Measurements from ENCODE around the gene STRADA. TPM values are rescaled to one million over a fixed set of nuclear protein-coding genes. Genes with fewer than 3 reads are reported as not detected.

The STRADA gene
- total RNA-seq, 1 experiment from 2014 or later = 18.1 TPM

DNA sequence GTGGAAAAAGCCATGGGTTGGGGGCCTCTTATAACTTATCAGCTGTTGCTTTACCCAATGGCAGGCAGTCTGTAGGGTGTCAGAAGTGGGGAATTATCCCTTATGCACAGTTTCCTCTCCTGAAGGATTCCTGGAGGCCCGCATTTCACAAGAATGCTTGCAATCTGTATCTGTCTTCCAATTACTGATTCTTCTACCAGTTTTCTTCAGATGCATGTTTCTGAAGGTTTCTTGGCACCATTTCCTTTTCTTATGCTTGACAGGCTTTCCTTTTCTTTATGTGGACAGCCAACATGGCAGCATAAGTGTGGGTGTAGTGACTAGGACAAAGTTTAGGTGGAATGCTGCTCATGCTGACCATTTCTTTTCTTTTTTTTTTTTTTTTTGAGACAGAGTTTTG is 83.2 kb downstream of the STRADA start:
- H3K36me3 Mint-ChIP-seq (ENCODE audit: insufficient read depth, unreplicated experiment) = no peaks in the 10 kb centered on the region
- BruUV-seq (replicated peaks) = no TSS peak
- CTCF ChIA-PET = no interaction called here

DNA sequence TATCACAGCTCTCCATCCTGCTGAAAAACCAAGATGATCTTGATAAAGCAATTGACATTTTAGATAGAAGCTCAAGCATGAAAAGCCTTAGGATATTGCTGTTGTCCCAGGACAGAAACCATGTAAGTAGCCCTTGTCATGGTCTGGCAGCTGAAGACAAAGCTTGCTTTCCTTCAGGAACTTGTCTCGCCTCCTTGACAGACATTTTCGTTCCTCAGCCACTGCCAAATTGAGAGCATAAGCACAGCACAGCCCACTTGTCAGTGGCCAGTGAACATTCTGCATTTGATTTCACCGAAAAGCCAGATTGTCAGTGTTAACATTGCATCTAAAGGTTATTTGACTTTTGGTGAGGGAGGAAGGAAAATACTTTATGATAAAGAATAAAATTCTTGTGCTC is 83.8 kb downstream of the STRADA start:
- CTCF ChIA-PET = no interaction called here
- H3K4me1 Mint-ChIP-seq (ENCODE audit: low read depth, unreplicated experiment) = no peaks in the 10 kb centered on the region

More for the DNA sequence above, 83.2 kb downstream of the STRADA start:
- TF ChIP-seq, protein P1, sequence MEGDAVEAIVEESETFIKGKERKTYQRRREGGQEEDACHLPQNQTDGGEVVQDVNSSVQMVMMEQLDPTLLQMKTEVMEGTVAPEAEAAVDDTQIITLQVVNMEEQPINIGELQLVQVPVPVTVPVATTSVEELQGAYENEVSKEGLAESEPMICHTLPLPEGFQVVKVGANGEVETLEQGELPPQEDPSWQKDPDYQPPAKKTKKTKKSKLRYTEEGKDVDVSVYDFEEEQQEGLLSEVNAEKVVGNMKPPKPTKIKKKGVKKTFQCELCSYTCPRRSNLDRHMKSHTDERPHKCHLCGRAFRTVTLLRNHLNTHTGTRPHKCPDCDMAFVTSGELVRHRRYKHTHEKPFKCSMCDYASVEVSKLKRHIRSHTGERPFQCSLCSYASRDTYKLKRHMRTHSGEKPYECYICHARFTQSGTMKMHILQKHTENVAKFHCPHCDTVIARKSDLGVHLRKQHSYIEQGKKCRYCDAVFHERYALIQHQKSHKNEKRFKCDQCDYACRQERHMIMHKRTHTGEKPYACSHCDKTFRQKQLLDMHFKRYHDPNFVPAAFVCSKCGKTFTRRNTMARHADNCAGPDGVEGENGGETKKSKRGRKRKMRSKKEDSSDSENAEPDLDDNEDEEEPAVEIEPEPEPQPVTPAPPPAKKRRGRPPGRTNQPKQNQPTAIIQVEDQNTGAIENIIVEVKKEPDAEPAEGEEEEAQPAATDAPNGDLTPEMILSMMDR (IDR thresholded peaks at IDR 0.05; ENCODE audit: unreplicated experiment) = no peak
- Mint-ChIP-seq H3K27me3 (ENCODE audit: unreplicated experiment) (no peaks in the 10 kb centered on the region), H3K9me3 (ENCODE audit: low read depth, unreplicated experiment) (no peaks in the 10 kb centered on the region), H3K27ac (ENCODE audit: unreplicated experiment) (no peak overlapping the region), H3K4me3 (ENCODE audit: low read depth, unreplicated experiment) (no peak overlapping the region), H3K4me1 (ENCODE audit: low read depth, unreplicated experiment) (no peaks in the 10 kb centered on the region)
- intact Hi-C loops (cut with micrococcal nuclease; ENCODE audit: unreplicated experiment) = no loop called here
- DNase-seq = no peak

DNA sequence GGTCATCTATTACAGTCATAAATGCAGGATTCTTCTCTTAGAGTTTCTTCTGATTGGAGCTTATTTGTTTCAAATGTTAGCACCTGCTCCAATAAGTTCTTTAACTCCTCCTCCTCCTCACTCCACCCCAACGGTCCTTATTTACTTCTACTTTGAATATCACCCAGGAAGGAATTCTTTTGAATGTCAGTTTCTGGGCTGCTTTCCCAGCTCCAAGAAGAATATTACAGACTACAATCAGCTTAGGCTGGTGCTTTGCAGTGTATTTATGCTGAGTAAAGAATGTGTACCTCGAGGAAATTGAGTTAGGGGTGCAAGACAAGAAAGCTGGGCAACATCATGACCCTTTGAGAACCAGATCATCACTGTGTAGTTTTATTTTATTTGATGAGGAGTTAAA is 88.5 kb downstream of the STRADA start:
- no peaks in the 10 kb centered on the region for H3K9me3 Mint-ChIP-seq (ENCODE audit: low read depth, unreplicated experiment)
- no peak overlapping the region for H3K27ac Mint-ChIP-seq (ENCODE audit: unreplicated experiment)
- no peaks in the 10 kb centered on the region for H3K27me3 Mint-ChIP-seq (ENCODE audit: unreplicated experiment)
- intact Hi-C loops (cut with micrococcal nuclease; ENCODE audit: unreplicated experiment) = no loop called here
- DNase-seq = no peak
- no peaks in the 10 kb centered on the region for H3K4me1 Mint-ChIP-seq (ENCODE audit: low read depth, unreplicated experiment)
- no peak overlapping the region for H3K4me3 Mint-ChIP-seq (ENCODE audit: low read depth, unreplicated experiment)
- no peaks in the 10 kb centered on the region for H3K36me3 Mint-ChIP-seq (ENCODE audit: insufficient read depth, unreplicated experiment)
- CTCF ChIA-PET = no interaction called here
- no TSS peak for BruUV-seq (replicated peaks)
- TF ChIP-seq, protein P1 (IDR thresholded peaks at IDR 0.05; ENCODE audit: unreplicated experiment) = no peak

More for the DNA sequence above, 83.8 kb downstream of the STRADA start:
- Mint-ChIP-seq H3K4me3 (ENCODE audit: low read depth, unreplicated experiment) (no peak overlapping the region), H3K27me3 (ENCODE audit: unreplicated experiment) (no peaks in the 10 kb centered on the region), H3K36me3 (ENCODE audit: insufficient read depth, unreplicated experiment) (no peaks in the 10 kb centered on the region), H3K27ac (ENCODE audit: unreplicated experiment) (no peak overlapping the region), H3K9me3 (ENCODE audit: low read depth, unreplicated experiment) (no peaks in the 10 kb centered on the region)
- intact Hi-C loops (cut with micrococcal nuclease; ENCODE audit: unreplicated experiment) = no loop called here
- BruUV-seq (replicated peaks) = no TSS peak
- DNase-seq = no peak
- TF ChIP-seq, protein P1 (IDR thresholded peaks at IDR 0.05; ENCODE audit: unreplicated experiment) = no peak

Other genes starting within 250 kb of the STRADA start
- not detected in 2 replicates for gene KCNH6, start 218.4 kb downstream of the STRADA start, total RNA-seq (2022)
- gene DCAF7, start 191.3 kb downstream of the STRADA start, total RNA-seq (2022) = 58.9 and 61.9 TPM in 2 replicates
- 14.1 and 15.4 TPM in 2 replicates for gene TACO1, start 140.9 kb downstream of the STRADA start, total RNA-seq (2022)
- gene MAP3K3, start 119.4 kb downstream of the STRADA start, total RNA-seq (2022) = 10.0 and 11.4 TPM in 2 replicates
- 5.0 and 8.0 TPM in 2 replicates for gene LIMD2, start 41.7 kb downstream of the STRADA start, total RNA-seq (2022)
- 80.5 and 82.0 TPM in 2 replicates for gene CCDC47, start 31.8 kb upstream of the STRADA start, total RNA-seq (2022)
- gene DDX42, start 32.4 kb upstream of the STRADA start, total RNA-seq (2022) = 87.8 and 99.5 TPM in 2 replicates
- 91.4 and 95.1 TPM in 2 replicates for gene PSMC5, start 85.6 kb upstream of the STRADA start, total RNA-seq (2022)
- gene FTSJ3, start 85.9 kb upstream of the STRADA start, total RNA-seq (2022) = 43.3 and 46.0 TPM in 2 replicates
- gene SMARCD2, start 100.9 kb upstream of the STRADA start, total RNA-seq (2022) = 46.7 and 50.6 TPM in 2 replicates
- gene CSH2, start 131.9 kb upstream of the STRADA start, total RNA-seq (2022) = not detected in 2 replicates
- not detected in 2 replicates for gene GH2, start 140.1 kb upstream of the STRADA start, total RNA-seq (2022)
- not detected in 2 replicates for gene CSH1, start 154.8 kb upstream of the STRADA start, total RNA-seq (2022)
- gene CSHL1, start 169.5 kb upstream of the STRADA start, total RNA-seq (2022) = not detected in 2 replicates
- not detected in 2 replicates for gene GH1, start 177.0 kb upstream of the STRADA start, total RNA-seq (2022)
- not detected in 2 replicates for gene CD79B, start 190.5 kb upstream of the STRADA start, total RNA-seq (2022)
- gene SCN4A, start 231.1 kb upstream of the STRADA start, total RNA-seq (2022) = not detected in 2 replicates

Measured in Calu3 (cell line).